ENCODE measurements around the gene SETD1B. TPM values are rescaled to one million over a fixed set of nuclear protein-coding genes. Genes with fewer than 3 reads are reported as not detected.

SETD1B gene
- total RNA-seq, 1 experiment from 2014 or later: 40.4 TPM

DNA sequence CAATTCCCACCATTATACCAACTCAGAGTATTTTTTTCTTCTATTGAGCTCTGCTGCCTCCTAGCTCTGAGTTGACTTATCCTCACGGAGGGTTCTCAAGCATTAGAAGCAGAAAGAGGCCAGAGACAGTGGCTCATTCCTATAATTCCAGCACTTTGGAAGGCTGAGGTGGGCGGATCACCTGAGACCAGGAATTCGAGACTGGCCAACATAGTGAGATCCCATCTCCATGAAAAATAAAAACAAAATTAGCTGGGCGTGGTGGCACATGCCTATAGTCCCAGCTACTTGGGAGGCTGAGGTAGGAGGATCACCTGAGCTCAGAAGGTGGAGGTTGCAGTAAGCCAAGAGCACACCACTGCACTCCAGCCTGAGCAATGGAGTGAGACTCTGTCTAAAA, 33.9 kb downstream of the SETD1B start:
- Mint-ChIP-seq H3K4me1 (peaks cover 5 to 12% of the 10 kb centered on the region in 2 experiments), H3K27me3 (ENCODE audit: low read depth) (peaks cover 15% of the 10 kb centered on the region), H3K4me3 (no peak overlapping the region; a peak in 1 of 5 replicates), H3K27ac (no peak overlapping the region), H3K36me3 (ENCODE audit: insufficient read depth in 1 of 3, low read depth in 3 of 3) (peaks cover 0 to under 1% (median under 1%) of the 10 kb centered on the region in 3 experiments; a peak in 2 of 7 replicates), H3K9me3 (no peaks in the 10 kb centered on the region; a peak in 2 of 5 replicates)
- H3K27ac ChIP-seq (ENCODE audit: insufficient read length, low read depth, low read length): no peak overlapping the region
- no peak overlapping the region for H2AFZ ChIP-seq (ENCODE audit: low read length)
- no peak overlapping the region for H3T11ph ChIP-seq (ENCODE audit: low read length)
- no peak overlapping the region for H2BK5ac ChIP-seq (ENCODE audit: insufficient read length, low read length)
- H3K4me2 ChIP-seq (ENCODE audit: insufficient read depth, insufficient read length, low read length): no peak overlapping the region
- no peak overlapping the region for H2BK15ac ChIP-seq (ENCODE audit: low read depth, low read length)
- no peak overlapping the region for H2BK12ac ChIP-seq (ENCODE audit: insufficient read length, low read depth, low read length)
- no peak overlapping the region for H2BK20ac ChIP-seq (ENCODE audit: low read depth, low read length, poor library complexity, severe bottlenecking)
- H3K79me2 ChIP-seq (ENCODE audit: insufficient read depth, low read length): no peaks in the 10 kb centered on the region
- peaks cover 3% of the 10 kb centered on the region for H4K20me1 ChIP-seq (ENCODE audit: control insufficient read depth, insufficient read depth, insufficient read length)
- H3K56ac ChIP-seq (ENCODE audit: insufficient read length, low read depth, low read length): no peak overlapping the region
- no peak overlapping the region for H3K9ac ChIP-seq (ENCODE audit: extremely low read depth, insufficient read length, low read length)
- no peak overlapping the region for H2AK5ac ChIP-seq (ENCODE audit: insufficient read length, low read length)
- TF ChIP-seq, protein P1, sequence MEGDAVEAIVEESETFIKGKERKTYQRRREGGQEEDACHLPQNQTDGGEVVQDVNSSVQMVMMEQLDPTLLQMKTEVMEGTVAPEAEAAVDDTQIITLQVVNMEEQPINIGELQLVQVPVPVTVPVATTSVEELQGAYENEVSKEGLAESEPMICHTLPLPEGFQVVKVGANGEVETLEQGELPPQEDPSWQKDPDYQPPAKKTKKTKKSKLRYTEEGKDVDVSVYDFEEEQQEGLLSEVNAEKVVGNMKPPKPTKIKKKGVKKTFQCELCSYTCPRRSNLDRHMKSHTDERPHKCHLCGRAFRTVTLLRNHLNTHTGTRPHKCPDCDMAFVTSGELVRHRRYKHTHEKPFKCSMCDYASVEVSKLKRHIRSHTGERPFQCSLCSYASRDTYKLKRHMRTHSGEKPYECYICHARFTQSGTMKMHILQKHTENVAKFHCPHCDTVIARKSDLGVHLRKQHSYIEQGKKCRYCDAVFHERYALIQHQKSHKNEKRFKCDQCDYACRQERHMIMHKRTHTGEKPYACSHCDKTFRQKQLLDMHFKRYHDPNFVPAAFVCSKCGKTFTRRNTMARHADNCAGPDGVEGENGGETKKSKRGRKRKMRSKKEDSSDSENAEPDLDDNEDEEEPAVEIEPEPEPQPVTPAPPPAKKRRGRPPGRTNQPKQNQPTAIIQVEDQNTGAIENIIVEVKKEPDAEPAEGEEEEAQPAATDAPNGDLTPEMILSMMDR (conservative IDR thresholded peaks at IDR 0.05): peak; percentile 17; the same call in 1 of the 3 replicates
- no peak overlapping the region for H4K91ac ChIP-seq (ENCODE audit: insufficient read length, low read depth, low read length)
- no peaks in the 10 kb centered on the region for H3K9me3 ChIP-seq (ENCODE audit: control insufficient read depth, low read depth, low read length)
- no peaks in the 10 kb centered on the region for H3K23me2 ChIP-seq (ENCODE audit: insufficient read length, low read depth, low read length, poor library complexity, severe bottlenecking)
- no peak overlapping the region for H3K23ac ChIP-seq (ENCODE audit: insufficient read length, low read depth, low read length)
- no peak overlapping the region for H2BK120ac ChIP-seq (ENCODE audit: low read depth, low read length, poor library complexity, severe bottlenecking)
- H4K5ac ChIP-seq (ENCODE audit: insufficient read length, low read depth, low read length): no peak overlapping the region
- H3K4me1 ChIP-seq (ENCODE audit: insufficient read depth, low read length): no peaks in the 10 kb centered on the region
- H3K14ac ChIP-seq (ENCODE audit: insufficient read depth, low read length): no peak overlapping the region
- no peaks in the 10 kb centered on the region for H3K27me3 ChIP-seq (ENCODE audit: insufficient read depth, low read length)
- WGBS (ENCODE audit: extremely low coverage, insufficient read length, low lambda C conversion rate): no CpG with 5 or more reads among the region's 4 CpGs
- H4K8ac ChIP-seq (replicated peaks; ENCODE audit: insufficient read length, low read depth, low read length): no peak overlapping the region
- H3K79me1 ChIP-seq (ENCODE audit: insufficient read depth, low read depth, low read length, poor library complexity, severe bottlenecking): no peaks in the 10 kb centered on the region
- no peak overlapping the region for H3K4ac ChIP-seq (ENCODE audit: low read depth, low read length)
- no peak overlapping the region for H3K18ac ChIP-seq (ENCODE audit: insufficient read length, low read depth, low read length)
- DNase-seq: peak; percentile 25

Data from H9 (cell line).